RKO (cell line): ENCODE results near the gene UBE2J1.

Source experiments
- DNase-seq: peaks from one replicate; pipeline ENCODE4 v3.0.0-alpha.2; 2016; ENCODE audit warnings: low spot score

UBE2J1 gene

DNA sequence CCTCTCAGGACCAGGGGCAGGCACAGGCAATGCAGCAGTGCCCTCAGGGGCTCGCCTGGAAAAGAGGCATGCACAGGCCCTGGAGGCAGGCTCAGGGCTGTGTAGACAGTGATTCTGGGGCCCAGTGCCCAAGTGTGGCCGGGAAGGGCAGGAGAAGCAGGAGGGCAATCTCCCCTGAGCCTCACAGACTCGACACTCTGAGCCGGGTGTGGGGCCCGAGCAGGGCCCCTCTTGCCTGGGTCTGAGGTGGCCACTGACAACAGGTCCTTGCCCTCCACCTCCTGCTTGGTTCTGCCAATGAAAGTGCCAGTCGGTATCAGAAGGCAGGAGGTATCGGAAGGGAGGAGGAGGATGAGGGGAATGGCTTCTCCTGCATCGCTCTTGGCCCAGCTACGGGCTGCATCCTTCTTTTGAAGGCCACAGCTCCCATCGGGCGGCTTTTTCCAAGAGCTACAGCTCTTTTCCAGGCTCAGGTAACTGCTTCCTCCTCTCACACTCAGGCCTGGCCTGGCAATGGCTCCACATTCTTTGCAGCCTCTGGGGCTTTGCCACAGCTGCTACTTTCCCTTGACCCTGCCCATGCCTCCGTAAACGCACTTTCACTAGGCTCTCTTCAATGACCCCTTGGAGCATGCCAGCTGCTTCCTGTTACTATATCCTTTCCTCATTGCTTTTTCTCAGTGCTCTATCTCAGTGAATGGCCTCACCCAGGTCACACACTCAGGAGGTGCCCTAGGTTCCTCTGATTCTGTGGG is 61.9 kb downstream of the UBE2J1 start:
- no peak for DNase-seq

DNA sequence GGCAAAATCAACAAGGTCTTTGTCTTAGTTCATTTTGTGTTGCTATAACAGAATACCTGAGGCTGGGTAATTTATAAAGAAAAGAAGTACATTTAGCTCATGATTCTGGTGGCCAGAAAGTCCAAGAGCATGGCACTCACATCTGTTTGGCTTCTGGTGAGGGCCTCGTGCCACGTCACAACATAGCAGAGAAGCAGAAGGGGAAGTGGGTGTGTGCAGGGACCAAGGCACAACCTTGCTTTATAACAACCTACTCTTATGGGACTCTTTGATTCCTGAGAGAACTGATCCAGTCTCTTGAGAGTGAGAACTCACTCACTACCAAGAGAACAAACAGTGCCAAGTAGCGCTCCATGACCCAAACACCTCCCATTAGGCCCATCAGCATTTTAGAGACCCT is 62.8 kb downstream of the UBE2J1 start:
- no peak for DNase-seq

DNA sequence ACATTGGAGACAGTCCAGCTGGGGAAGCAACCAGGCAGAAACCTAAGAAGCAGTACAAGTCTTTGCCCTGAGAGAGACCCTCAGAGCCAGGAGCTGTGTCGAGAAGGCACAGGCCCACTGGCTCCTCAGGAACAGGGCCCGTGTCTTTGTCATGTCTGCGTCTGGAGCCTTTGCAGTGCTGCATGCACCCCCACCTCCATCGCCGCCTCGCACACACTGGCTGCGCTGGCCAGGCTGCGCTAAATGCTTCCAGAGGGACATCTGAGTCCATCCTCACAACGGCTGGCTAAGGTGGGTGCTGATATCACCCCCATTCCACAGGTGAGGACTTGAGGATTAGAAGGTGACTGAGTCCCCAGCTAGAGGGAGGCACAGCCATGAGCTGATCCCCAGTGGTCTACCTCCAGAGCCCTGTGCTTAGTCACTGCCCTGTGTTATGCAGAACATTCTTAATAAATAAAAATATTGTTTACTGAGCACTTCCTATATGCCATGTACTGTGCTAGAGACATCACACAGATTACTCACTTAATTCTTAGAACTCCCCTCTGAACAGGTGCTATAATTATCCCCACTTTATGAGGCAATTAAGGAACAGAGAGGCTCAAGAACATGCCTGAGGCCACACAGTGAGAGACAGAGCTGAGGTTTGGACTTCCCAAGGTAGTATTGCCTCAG is 65.0 kb downstream of the UBE2J1 start:
- DNase-seq, result no peak

DNA sequence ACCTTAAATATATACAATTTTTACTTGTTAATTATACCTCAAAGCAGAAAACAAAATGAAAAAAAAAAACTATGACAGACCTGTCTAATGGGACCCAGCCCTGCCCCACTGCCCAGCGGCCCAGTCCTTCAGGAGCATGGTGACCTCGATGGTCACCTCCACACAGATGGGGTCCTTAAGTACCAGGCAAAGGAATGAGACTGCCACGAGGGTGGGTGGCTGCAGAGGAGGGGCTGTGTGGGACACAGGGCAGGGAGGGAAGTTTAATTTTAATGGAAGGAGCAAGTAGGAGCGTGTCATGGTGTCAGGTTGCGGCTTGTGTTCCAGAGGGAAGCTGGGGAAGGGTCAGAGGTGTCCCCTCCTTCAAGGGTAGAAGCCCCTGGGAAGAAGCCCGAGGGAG is 66.0 kb downstream of the UBE2J1 start:
- DNase-seq, result no peak

DNA sequence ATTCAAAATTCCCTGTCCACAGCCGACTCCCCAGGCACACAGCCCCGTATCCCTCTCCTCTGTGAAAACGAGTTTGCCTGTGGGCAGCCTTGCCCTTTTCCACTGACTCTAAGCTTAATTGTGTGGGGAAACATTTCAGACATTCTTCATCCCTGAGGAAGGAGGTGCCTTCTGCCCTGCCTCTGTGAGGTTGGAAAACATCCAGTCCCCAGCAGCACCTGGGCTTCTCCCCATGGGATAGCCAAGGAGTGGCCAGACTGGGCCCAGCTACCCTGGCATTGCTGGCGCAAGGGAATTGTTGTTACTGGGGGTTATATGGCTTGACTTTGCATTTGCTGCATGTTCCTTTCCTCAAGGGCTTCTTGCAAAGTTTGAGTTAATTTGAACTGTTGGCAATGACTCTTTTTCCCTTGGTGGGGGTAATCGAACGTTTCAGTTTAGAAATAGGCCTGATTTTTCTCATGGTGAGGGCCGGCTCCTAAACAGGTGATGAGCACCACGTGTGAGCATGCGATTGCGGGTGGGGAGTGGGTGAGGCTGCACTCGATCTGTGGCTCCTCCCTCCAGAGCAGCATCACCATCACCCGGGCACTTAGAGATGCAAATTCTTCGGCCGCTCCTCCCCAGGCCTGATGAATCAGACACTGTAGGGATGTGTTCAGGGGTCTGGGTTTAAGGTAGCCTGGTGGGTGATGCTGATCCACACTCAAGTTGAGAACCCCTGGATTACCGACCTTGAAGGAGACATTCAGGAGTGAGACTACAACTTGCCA is 67.4 kb downstream of the UBE2J1 start:
- no peak for DNase-seq

DNA sequence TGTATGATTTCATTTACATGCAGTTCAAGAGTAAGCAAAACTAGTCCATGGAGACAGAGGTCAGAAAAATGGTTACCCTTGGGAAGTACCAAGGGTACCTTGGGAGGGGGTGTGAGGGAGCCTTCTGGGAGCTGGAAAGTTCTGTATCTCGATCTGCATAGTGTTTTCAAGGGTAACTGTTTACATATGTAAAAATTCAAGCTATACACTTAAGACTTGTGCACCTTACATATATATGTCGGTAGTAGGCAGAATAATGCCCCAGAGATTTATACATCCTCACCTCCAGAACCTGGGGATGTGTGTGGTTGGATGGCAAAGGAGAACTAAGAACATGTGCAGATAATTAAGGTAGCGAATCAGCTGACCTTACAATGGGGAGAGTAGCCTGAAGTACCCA is 68.4 kb downstream of the UBE2J1 start:
- DNase-seq, result no peak

DNA sequence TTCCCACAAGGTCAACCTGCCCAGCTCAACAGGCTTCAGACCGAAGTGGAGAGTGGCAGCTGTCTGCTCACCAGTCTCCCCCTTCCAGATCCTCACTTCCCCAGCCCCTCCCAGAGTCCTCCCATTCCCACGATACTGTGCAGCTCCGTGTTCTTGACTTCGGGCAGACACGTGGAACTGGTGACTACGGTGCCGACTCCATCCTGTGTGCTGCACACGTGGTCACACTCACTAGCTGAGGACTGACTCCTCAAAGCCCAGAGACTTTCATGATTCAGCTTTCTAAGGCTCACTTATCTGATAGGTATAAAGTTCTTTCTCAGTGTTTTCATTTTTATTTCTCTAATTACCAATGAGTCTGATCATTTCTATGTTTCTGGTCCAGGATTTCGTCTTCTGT is 69.8 kb downstream of the UBE2J1 start:
- DNase-seq, result no peak

DNA sequence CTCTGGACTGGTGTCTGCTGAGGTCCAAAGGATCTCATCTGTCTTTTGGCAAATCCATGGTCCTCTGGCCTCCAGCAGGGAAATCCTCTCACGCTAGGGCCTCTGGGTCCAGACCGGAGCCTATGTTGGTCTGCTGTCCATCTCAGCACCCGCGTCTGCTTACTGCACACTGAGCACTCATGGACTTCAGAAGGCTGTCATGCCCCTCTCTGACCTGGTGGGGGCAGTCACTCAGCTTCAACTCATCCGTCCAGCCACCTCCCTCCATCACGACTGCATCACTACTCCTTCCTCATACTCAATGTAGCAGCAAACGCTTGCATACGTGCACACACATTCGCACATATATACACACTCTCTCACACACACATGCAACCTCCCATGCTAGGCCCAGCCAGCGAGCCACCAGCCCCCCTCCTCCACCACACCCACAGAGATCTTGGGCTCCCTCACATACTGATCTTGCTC is 70.7 kb downstream of the UBE2J1 start:
- peak; percentile 47 for DNase-seq

DNA sequence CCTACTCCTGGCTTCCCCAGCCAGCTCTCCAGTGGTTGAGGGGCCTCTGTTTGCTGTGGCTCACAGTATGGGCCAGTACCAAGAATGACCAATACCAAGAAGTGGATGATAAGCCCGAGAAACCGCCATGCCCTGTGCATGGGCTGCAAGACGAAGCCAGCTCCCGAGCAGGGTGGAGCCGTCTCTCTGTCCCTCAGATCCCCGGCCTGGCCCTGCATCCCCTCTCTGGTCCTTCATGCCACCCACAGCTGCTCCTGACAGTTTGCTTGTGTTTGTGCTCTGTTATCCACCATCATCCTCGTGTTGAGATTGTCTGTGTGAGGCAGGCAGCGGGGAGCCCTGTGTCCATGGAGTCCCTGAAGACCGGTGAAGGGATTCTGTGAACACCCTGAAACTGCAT is 73.6 kb downstream of the UBE2J1 start:
- no peak for DNase-seq
